GM20431 (cell line): ENCODE measurements around the gene SNX25.
"Not testable (repeated sequence)": the region's sequence is repeated elsewhere in the genome, so short reads cannot be mapped to it uniquely, and the experiment has no call there.

Source experiments
- in situ Hi-C: fragments of 300-500 bp; cut with MseI, MboI; formaldehyde crosslinking; loops from one replicate; pipeline ENCODE4 v1.15.0; 2020; ENCODE audit warnings: low sequenced_read_pairs; ENCODE audit not compliant: unreplicated experiment

Gene SNX25

DNA sequence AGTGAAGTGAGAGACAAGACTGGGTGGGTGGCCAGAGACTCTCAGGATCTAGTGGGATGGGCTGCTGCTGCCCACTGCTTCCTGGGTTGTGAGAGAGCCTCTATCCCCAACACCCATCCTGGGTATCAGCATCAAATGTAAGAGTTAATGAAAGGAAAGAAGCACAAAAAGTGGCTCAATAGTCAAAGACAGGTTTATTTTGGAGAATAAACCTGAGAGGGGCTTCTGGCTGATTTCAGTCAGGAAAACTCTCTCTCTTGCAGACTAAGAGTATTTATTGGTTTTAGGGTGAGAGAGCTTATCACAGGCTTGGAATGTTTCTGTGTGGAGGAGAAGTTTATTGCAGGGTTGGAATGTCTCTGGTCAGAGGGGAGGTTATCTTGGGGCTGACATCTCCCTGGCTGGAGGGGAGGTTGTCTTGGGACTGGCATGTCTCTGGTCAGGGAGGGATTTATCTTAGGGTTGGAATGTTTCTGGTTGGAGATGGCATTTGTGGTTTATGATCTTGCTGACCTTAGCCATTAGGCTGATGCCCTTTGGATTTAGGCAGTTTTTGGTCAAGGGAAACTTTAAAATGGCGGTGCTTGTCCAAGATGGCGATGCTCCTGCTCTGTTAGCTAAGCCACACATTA is 120.6 kb downstream of the SNX25 start:
- in situ Hi-C loops = not testable (repeated sequence)

DNA sequence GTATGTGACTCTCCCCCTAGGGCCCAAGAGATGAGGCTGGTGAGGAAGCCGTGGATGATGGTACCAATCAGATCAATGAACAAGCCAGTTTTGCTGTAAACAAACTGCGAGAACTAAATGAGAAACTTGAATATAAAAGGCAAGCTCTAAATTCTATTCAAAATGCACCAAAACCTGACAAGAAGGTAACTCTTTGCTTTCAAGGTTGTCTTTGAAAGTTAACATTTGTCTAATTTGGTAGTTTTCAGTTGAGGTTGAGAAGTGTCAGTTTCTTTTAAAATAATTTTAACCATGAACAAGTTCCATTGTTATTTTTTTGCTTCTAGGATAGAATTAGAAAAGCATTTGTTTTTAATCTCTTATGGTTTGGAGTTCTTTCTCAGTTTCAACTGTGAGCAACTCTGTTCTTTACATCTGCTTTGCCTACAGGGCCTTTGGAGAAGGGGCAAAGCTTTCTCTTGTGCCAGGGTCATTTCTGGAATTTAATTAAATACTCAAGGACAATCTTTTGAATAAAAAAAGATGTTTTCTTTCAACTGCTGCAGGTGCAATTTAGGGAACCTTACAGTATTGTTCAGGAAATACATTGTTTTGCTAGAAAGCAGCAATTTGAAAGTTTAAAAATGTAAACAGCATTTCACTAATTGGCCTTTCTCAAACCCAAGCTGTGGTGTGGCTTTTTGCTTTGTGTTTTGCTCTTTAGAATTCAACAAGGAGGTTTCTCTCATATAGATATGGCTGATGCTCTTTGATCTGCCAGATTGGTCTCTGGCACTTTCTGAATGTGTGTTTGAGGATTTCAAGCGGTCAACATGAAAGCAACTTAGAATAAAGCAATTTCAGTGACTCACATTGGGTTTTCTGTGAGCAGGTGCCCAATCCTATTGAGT is 123.4 kb downstream of the SNX25 start:
- in situ Hi-C loops = no loop called here

DNA sequence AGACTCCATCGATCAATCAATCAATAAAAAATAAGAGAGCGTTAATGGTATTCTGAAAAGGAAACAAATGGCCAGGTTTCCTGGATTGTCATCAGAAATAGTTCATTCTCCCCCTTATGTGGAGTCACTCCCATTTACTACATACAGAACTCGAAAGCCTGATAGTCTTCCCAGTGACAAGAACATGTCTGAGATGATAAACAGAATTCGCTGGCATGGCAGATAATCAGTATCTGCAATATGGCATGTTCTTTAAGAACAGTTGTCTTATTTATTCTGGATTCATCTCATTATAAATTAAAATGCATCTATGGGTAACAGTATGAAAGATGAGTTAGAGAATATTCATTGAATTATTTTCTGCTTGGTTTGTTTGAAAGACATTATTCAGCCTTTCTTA is 124.9 kb downstream of the SNX25 start:
- in situ Hi-C loops = no loop called here

DNA sequence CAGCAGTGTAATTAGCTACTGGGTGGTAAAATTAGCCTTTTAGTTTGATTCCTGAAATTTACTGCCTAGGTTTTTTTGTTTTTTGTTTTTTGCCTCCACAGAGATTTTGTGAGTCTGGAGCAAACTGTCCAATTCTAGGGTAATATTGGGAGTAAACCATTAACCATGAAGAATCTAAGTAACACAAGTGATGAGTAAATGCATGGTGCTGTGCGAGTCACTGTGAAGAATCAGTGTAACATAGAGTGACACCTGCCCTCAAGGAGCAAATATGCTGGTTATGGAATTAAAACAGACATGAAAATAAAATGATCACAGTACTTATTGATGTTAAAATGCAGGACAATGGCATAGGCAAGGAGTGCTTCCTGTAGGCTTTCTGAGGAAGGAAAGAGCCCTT is 126.2 kb downstream of the SNX25 start:
- in situ Hi-C loops = no loop called here

DNA sequence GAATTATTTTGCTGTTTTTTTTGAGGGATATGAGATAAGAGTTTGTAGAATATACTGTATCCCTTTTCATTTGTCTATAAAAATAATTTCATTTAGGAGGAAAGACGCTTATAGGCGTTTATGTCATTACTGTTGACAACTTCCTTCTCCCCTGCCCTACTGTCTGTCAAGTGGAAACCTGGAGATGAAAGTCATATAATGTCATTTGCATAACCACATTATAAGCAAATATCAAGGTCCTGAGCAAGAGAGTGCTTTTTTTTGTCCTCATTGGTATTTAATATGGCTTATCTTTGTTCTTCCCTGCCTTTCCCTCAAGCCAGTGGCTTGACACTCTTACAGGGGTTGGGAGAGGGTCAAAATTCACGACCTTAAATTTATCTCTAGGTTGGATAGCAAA is 130.5 kb downstream of the SNX25 start:
- in situ Hi-C loops = no loop called here

DNA sequence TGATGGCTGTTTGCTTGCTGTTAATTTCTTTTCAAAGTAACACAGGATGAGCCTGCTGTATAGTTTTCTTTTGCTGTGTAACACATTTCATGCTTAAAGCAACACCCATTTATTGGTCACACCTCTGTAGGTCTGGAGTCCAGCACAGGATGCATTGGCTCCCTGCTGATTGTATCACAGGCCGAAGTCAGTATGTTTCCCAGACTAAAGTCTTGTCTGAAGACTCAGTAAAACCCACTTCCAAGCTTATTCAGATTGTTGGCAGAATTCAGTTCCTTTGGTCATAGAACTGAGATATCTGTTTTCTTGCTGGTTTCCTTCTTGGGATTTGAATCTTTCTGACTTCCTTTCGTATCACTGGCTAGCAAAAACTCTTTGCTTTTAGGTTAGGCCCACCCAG is 132.0 kb downstream of the SNX25 start:
- in situ Hi-C loops = no loop called here

DNA sequence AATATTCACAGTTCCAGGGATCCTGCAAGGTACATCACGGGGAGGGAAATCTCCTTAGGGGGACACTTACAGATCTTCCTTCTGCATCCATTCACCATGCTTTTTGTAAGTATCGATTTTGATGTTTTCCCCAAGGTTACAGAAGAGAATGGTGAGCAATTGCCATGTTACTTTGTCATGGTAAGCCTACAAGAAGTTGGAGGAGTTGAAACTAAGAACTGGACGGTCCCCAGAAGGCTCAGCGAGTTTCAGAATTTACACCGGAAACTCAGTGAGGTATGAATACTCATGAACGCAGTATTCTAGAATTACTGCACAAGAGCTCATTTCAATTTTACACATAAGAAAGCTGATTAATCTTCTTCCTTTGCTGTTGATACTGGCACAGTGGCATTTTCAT is 132.4 kb downstream of the SNX25 start:
- in situ Hi-C loops = no loop called here

DNA sequence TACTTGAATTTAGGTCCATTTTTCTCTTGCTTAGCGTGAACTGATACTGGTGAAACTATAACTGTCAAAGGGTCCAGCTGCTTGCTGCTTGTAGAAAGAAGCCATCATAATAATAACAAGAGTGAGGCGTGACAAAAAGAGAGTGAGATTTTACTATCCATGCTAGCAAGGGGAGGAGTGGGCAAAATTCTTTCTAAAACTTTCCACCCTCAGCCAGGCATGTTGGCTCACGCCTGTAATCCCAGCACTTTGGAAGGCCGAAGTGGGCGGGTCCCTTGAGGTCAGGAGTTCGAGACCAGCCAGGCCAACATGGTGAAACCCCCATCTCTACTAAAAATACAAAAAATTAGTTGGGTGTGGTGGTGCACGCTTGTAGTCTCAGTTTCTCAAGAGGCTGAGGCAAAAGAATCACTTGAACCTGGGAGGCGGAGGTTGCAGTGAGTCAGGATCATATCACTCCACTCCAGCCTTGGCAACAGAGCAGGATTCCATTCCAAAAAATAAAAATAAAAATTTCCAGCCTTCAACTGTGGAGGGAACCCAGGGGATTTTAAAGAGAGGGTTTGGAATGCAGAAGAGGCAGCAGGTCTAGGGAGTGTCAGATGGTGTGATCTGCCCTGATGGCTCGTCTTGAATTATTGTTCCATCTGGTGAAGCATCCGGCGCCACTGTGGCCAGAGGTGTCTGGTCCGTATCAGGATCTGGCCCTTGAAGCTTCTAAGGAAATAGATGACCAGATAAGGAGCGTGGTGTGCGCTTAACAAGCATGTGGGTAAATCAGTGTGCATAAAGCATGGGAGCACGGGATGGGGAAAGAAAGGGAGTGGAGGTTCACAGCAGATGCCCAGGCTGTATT is 134.6 kb downstream of the SNX25 start:
- in situ Hi-C loops = no loop called here

DNA sequence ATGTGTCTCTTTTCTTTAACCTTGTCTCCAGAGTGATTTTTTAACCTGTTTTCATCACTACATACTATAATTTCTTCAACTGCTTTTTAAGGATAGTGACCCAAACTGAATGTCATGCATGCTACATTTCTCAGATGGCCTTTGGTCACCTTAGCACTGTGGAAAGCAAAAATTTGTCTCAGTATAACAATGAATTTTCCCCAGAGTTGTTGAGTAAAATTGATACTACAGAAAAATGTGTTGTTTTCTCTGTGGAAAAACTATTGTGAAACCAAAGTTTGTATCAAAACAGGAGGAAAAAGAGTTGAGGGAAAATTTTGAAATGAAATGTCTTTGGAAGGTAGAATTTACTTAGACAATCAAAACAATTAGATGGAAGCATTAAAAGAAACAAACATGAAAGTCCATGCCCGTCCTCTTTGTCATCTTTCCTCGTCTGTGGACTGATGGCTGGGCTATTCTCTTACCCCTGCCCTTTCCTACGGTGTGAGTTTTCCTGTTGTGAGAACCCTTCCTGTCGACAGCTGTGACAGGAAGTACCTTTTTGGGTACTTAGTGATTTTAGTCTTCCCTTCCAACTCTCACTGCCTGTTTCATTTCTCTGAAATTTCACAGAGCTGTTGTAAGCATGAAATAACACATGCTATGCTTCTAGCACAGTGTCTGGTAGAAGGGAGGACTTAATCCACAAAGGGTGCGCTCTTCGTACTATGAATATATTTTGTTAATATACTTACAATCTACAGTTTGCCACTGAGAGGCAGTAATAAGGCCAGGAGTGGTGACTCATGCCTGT is 135.5 kb downstream of the SNX25 start:
- in situ Hi-C loops = no loop called here

DNA sequence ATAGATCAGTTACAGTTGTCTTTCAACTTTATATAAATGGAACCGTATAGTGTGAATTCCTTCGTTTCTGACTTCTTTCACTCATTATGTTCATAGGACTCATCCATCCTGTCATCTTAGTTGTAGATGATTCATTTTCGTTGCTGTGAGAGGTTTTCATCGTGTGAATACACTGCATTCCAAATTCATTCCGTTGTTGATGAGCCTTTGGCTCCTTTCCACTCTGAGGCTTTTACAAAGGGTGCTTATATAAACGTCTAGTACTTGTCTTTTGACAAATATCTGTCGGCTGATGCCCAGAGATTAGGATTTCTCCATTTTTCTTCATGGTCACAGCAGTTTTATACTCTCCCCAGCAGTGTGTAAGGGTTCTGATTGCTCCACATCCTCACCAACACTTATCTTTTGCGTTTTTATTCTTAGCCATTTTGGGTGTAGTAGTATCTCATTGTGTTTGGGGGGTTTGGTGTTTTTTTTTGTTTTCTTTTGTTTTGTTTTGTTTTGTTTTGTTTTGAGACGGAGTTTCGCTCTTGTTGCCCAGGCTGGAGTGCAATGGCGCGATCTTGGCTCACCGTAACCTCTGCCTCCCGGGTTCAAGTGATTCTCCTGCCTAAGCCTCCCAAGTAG is 137.7 kb downstream of the SNX25 start:
- in situ Hi-C loops = no loop called here

DNA sequence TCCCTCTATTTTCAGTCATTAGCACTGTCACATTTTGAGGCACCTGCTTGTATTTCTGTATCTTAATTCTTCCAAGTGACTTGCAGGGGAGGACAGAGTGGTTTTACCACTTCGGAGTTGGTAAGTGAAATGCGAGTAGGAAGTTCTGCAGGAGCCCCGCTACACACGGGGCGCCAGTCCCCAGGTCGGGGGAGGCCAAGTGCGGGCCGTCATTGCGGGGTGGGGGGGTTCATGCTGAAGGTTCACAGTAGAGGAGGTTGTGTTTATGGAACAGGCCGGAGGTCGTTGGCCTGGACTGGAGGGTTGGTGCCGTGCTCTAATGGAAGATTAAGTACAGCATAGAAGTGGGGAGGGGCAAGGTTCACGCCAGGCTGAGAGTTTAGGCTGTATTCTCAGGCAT is 142.3 kb downstream of the SNX25 start:
- in situ Hi-C loops = no loop called here

DNA sequence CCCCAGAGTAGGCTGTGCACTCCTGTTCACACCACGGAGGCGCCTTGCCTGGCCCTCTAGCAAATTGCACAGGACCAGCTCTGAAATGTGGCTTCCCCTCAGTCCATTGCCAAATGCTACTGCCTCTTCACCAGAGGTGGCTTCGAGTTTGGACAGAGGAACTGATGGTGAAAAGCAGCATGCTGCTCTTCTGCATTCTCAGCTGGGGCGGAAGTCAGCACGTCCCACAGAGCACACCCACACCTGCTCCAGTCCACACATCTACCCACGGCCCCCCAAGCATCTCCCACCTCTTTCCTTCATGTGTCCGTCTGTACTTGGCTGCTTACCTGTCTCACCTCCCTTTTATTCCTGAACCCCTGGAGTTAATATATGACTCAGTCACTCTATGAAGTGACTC is 142.8 kb downstream of the SNX25 start:
- in situ Hi-C loops = no loop called here

DNA sequence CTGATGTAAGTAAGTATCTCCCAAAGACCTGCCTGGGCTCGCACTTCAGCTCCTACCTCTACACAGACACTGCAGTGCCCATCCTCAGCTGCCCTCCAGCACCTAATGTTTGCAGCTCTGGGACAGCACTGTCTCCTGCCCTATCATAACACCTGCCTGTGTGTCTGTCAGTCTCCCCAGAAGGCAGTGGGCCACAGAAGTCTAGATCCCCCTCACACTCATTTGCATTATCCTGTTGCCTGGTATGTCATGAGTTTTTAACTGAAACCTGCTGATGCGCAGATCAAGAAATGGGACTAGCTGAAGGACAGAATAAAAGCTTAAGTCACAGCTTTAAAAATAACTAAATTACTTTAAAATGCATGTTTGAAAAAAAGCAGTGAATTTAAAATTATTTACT is 143.3 kb downstream of the SNX25 start:
- in situ Hi-C loops = no loop called here

DNA sequence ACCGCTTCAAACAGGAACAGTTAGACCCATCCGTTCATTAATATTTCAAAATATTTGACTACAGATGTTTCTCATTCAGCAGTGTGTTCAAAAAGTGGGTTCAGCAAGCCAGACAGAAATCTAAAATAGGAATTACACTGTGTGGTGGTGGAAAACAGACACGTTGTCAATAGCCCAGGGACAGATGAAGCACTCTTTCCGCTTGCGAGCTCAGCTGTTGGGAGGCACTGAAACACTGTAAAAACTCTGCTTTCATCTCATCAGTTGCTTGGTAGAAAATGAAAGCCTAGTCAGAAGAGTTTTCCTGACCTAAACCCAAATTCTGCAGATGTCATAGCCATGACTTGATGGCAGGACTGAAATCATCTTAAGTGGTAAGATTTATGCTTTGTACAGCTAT is 147.8 kb downstream of the SNX25 start:
- in situ Hi-C loops = no loop called here

DNA sequence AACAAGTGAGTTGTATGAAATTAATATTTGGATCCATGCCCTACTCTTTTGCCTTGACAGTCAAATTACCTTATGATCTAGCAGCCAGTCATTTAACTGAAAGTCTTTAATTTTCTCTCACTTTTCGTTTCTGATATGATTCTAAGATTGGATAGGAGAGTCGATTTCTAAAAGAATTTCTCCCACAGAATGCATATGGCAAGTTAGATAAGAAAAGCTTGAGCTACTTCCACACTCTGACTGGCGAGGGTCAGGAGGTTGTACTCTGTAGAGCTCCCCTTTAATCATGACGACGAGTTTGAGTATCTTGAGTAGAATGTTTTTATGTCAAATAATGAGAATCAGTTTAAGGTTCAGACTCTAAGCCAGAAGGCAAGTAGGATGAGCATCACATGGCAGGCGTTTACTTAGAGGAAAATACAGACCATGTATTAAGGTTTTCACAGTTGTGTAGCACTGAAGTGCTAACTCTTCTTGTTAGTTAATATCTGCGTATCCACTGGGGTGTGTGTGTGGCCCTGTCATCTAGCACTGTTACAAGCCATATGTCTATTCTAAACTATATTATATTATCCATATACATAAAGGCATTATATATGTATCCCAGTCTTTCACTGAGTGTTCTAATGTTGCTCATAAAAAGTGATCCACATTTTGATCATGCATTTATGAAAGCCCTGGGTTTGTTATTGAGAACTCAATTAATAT is 148.5 kb downstream of the SNX25 start:
- in situ Hi-C loops = no loop called here

DNA sequence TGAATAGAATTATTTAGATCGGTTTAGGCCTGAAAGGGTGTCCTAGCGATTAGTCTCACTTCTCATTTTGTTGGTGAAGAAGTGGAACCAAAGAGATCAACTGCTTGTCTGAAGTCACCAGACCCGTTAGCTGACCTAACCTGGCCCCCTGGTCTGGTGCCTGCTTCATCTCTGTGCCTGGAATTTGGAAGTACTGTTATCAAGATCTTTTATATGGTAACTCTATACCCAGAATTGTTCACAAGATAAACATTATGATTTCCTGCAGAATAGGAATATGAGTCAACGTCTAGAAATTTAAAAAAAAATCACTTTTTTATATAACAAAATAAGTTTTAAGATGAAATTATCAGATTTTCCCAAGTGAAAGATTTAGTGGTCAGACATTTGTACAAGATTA is 149.1 kb downstream of the SNX25 start:
- in situ Hi-C loops = no loop called here

DNA sequence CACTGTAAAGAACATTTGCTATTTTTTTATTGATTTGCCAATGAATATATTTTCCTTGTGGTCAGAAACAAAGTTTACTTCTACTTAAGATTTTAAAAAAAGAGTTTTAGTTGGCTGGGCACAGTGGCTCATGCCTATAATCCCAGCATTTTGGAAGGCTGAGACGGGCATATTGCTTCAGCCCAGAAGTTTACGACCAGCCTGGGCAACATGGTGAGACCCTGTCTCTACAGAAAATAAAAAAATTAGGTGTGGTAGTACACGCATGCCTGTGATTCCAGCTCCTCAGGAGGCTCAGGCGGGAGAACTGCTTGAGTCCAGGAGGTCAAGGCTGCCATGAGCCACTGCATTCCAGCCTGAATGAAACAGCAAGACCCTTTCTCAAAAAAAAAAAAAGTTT is 149.6 kb downstream of the SNX25 start:
- in situ Hi-C loops = no loop called here

DNA sequence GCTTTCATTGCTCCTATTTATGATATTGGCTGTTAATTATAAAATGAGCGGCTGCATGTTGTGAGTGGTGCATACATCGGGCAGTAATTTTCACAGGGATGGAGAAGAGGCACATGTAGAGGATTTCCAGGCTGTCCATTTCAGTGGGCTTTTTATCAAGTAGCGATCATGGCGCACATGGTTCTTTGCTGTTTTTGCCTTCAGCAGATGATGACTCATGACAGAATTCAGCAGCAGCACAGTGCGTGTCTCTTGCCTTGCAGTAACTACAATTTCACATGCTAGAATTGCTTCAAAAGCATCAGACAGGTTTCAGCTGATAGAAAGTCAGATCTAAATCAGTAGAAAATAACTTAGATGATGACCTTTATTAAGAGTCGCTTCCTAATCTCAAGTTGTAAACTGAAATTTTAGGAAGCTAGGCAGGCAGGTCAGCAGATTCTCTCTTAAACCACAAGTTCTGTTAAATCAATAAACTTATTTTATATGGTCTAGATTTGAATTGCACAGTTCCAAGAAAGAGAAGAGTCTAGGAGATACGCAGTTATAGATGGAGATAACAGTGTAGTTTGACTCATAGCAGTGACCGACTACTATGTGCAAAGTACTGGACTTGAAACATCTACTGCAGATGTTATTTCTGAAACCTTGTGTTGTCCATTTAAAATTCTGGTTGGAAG is 150.5 kb downstream of the SNX25 start:
- in situ Hi-C loops = no loop called here

DNA sequence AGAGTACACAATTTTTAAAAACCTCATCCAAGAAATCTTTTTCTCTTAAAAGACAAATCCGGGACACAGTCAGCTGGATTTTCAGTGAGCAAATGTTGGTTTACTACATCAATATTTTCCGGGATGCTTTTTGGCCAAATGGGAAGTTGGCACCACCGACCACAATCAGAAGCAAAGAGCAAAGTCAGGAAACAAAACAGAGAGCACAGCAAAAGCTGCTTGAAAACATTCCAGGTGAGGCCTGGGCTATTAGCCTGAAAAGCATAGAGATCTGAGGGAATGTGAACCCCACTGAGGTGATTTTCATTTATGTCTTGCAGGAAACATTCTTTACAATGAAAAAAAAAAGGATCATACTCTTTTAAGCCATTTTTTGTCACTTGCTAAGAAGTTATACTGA is 152.5 kb downstream of the SNX25 start:
- in situ Hi-C loops = no loop called here
